ENCODE data around the gene CRYGN.

Gene CRYGN

GRCh38 chr7:151389096-151389767 is 50.7 kb downstream of the CRYGN start:
- no peak for DNase-seq

DNA sequence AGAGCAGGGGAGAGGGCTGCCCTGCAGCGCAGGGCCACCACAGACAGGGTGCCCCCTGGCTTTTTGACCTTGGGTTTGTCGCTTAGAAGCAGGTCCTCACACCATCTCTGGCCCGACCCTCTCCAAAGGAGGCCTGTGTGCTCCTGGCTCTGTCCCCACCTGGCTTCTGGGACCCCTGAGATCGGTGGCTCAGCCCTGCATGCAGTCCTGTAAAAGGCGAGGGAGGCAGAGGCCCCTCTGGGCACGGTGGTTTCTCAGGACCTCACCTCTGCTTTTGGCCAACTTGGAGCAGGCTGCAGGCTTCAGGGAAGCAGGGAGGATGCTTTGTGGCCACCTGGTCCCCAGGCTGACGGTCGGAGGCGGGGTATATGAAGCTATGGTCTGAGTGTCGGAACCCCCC is 51.5 kb downstream of the CRYGN start:
- no peak for DNase-seq

GRCh38 chr7:151388007-151388297 is 52.0 kb downstream of the CRYGN start:
- DNase-seq: no peak

DNA sequence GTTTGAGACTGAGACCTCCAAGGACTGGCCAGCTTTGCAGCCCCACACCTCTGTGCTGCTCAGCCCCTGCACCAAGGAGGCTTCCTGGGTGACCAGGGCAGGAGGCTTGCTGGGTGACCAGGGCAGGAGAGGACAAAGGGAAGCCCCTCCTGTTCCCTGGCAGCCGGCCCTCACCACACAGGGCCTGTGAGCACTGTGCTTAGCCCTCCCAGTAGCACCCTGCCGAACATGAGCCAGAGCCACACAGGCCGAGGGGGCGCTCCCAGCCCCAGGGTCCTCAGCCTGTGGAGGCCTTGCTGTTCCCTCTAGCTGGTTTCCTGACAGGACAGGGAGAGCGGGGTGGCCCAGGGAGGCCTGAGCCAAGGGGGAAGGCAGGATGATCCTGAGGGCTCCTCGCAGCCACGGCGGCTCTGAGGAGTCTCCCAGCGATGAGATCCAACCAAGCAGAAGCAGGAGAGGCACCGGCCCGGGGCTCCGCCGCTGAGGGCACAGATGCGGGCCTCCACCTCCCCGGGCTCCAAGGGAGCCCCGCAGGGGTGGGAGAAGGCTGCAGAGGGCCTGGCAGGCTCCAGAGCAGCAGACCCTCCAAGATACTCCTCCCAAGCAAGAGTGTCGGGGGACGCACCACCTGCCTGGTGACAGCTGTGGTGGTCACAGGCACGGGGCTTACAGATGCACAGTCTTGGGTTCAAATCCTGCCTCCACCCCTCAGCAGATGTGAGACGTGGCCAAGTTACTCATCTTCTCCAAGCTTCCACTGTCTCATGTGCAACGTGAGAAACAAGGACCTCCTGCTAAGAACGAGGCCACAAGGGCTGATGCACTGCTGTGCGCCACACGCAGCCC is 52.6 kb downstream of the CRYGN start:
- no peak for DNase-seq

DNA sequence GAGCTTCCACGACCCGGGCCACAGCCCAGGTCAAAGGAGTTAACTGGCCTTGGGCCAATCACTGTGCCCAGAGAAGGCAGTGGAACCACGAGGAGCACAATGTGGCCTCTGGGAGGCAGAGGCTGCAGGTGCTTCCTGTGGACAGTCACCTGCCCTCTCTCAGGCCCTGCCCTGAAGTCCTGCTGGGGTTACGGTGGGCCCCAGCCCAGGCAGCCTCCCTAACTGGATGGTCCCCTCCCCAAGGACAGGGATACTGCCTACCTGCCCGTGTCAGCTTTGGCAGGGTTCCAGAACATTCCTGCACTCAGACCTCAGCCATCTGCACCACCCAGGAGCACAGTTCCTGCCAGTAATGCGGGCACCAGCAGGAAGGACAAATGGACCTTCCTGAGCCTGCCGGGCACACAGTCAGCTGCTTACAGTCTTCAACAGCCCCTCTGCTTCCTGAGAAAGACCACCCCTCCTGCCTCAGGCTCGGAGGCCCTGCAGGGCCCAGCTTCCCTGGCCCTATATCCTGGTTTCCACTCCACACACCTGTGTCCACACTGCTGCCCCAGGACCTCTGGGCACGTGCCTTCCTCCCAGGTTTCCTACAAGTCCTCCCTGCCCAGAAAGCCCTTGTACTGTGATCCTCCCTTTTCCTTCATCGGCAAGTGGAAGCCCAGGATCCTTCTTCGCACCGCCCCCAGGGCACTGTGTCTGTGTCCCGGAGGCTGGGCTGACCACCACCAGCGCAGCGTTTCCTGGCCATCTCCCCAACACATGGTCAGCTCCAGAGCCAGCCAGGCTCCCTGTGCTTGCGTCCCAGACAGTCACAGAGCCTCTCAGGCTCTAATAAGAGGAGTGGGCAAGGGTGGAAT is 53.4 kb downstream of the CRYGN start:
- no peak for DNase-seq

GRCh38 chr7:151385626-151386300 is 54.2 kb downstream of the CRYGN start:
- DNase-seq: no peak

DNA sequence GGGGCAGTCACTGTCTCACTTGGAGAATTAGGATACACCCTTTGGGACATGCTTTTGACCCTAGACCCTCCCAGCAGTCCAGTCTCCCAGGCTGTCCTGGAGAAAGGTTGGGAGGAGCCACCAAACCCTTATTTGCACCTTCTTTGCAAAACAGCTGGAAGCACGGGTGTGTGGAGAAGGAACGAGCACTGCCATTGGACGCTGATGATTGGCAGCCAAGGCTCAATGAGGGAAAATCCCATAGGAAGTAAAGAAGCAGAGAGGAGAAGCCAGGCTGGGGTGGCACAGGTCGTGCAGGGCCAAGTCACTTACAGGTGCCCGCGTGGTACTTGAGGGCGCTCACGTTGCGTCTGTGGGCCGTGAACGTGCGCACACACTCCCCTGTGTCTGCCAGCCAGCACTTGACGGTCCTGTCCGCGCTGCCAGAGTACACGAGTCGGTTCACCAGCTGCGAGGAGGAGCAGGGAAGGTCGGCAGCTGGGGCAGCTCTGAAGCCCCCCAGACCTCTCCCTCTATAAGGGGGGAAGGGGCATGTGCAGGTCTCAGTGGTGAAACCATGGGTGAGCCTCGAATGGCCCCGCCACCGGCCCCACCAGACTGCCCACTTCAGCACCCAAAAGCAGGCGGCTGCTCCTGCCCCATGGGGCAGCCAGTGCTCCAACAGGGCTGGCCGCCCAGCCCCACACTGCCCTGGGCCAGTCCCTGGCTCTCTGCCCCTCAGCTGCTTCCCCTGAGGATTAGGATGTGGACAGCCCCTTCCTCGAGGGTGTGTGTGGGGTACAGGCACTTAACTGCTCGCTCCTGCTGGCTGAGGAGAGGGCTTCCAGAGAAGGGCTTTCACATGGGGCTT is 54.9 kb downstream of the CRYGN start:
- DNase-seq: no peak

- no peak for DNase-seq
These were observed 55.6 kb downstream of the CRYGN start for GRCh38 chr7:151384352-151384697.

- DNase-seq: no peak
These were observed 56.1 kb downstream of the CRYGN start for GRCh38 chr7:151383638-151384351.

- DNase-seq: no peak
These were observed 57.7 kb downstream of the CRYGN start for GRCh38 chr7:151382079-151382885.

GRCh38 chr7:151381348-151382078 is 58.4 kb downstream of the CRYGN start:
- no peak for DNase-seq

DNA sequence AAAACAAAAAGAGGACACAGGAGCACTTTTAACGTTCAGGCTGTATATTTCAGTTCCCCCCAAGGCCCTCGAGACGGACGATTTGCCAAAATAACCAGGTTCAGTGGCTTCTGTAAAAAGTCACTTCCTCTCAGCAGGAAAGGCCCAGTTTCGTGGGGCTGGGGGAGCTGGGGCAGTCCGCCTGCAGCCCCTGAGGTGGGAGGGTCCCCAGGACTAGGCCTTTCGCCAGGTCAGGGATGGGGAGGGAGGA is 58.9 kb downstream of the CRYGN start:
- no peak for DNase-seq

DNA sequence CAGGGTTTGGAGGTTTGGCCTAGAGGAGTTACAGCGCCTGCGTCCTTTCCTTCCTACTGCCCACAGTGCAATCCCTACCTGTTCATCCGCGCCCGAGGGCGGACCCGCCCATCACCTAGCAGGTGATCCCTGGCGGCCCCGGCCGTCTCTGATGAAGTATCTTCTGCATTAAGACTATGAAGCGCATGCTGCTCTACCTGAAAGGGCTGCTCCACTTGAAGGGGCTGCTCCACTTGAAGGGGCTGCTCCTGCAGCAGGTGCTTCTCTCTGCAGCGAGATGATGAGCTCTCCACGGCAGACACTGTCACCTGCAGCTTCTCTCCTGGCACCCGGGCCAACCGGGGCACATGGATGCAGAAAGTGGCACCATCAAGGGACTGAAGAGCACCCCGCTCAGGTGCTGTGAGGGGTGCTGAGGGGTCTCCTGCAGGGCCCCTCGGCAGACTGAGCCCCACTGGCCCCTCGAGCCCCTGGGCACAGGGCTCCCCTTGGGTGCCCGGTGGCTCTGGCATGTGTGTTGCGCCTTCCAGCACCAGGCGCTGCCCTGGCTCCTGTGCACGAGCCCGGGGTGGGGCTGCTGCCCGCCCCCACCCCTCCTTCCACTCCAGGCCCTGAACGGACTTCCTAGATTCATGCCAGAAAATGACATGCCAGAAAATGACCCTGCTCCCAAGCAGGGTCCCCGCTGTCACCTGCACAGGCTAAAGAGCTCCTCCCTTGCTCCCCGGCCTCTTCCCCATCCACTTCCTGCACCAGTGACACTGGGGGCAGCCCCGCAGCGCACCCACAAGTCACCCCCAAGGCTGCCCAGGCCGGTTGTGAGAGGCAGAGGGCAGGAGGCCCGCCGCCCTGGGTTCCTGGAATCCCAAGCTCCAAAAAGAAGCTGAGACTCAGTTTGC is 59.5 kb downstream of the CRYGN start:
- DNase-seq: no peak

DNA sequence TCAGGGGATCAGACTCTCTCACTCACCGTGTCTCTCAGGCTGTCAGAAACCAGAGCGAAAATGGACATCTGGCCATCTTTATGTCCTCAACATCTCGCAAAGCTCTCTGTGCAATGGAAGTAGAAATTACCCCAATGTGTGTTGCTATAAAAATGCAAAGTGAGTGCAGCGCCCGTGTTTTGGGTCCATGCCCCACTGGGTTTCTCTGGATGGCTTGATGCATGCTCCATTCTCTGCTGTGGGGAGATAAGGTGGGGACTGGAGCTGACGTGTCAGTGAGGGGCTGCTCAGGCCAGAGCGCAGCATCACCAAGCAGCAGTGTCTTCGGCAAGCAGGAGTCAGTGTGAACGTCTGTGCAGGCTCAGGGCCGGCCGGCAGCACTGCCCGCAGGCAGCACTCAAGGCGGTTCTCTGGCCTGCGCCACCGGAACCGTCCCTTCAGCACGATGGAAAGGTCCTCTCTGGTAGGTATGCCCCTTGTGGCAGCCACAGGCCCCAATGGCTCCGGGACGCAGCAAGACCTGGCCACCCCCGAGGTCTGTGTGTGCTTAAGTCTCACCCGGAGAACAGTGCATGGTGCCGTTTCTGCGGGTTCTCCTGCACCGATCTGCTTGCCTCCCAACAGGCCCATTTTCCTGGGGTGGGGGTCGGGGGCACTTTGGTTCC is 60.3 kb downstream of the CRYGN start:
- no peak for DNase-seq

GRCh38 chr7:151379193-151379520 is 60.8 kb downstream of the CRYGN start:
- no peak for DNase-seq
